BJ (cell line): ENCODE results near the gene ADGRV1. TPM values are rescaled to one million over a fixed set of nuclear protein-coding genes. Genes with fewer than 3 reads are reported as not detected.

Source experiments
- CTCF ChIA-PET: fragments of 350-600 bp; formaldehyde crosslinking; extraction: SDS; loops from one replicate; lab custom pipeline; 2021; ENCODE audit warnings: antibody characterized with exemption, inconsistent platforms; lab: Yijun Ruan, JAX
- POLR2A ChIA-PET: fragments of 300-600 bp; sonication (Branson Sonifier 250); formaldehyde crosslinking; extraction: SDS; loops from one replicate; lab custom pipeline; 2021; ENCODE audit warnings: antibody characterized with exemption; lab: Charles Lee
- DNase-seq: peaks from one replicate; pipeline ENCODE4 v3.0.0-alpha.2; 2011; ENCODE audit warnings: low read depth
- H3K27me3 ChIP-seq: 2 replicates; pipeline ENCODE4 v1.6.0; 2011; ENCODE audit warnings: low read length; ENCODE audit not compliant: control insufficient read depth, insufficient read depth
- H3K36me3 ChIP-seq: 2 replicates; pipeline ENCODE4 v1.5.1; 2011; ENCODE audit warnings: low read length; ENCODE audit not compliant: control insufficient read depth, insufficient read depth
- H3K4me3 ChIP-seq: 2 replicates; pipeline ENCODE4 v1.5.1; 2011; ENCODE audit warnings: low read depth, mild to moderate bottlenecking, control low read depth, low read length
- CTCF ChIP-seq: IDR thresholded peaks from 2 replicates; pipeline ENCODE4 v1.5.1; 2011; ENCODE audit warnings: low read depth, mild to moderate bottlenecking, control low read depth, inconsistent platforms, low read length, moderate library complexity; ENCODE audit not compliant: insufficient read depth
- polyA plus RNA-seq: library from polyadenylated mRNA; depleted of rRNA; stranded (reverse); fragments of >200 nt; gene quantifications from 2 replicates; pipeline ENCODE4 v1.2.3, GENCODE V29; 2011

Gene ADGRV1
- polyA plus RNA-seq, 1 experiment: 0.15 TPM

GRCh38 chr5:91139572-91140200, 581.1 kb downstream of the ADGRV1 start:
- ChIA-PET POLR2A (no interaction called here), CTCF (no interaction called here)
- no peak overlapping the region for H3K4me3 ChIP-seq
- H3K36me3 ChIP-seq: no peaks in the 10 kb centered on the region
- H3K27me3 ChIP-seq: no peaks in the 10 kb centered on the region
- no peak for DNase-seq
- no peak for TF ChIP-seq CTCF

- H3K4me3 ChIP-seq: no peak overlapping the region
- no peaks in the 10 kb centered on the region for H3K27me3 ChIP-seq
- ChIA-PET POLR2A (no interaction called here), CTCF (no interaction called here)
- TF ChIP-seq CTCF: no peak
- no peaks in the 10 kb centered on the region for H3K36me3 ChIP-seq
- no peak for DNase-seq
These were observed 582.1 kb downstream of the ADGRV1 start for GRCh38 chr5:91140657-91141056.

- ChIA-PET CTCF (interaction anchor here (0.9 to 1.3 kb wide), 2 partner anchors 13 to 22 kb away, joined by 3 read pairs; no protein-coding TSS in a partner anchor), POLR2A (no interaction called here)
- Histone ChIP-seq H3K36me3 (no peaks in the 10 kb centered on the region), H3K27me3 (no peaks in the 10 kb centered on the region), H3K4me3 (no peak overlapping the region)
- no peak for TF ChIP-seq CTCF
- DNase-seq: no peak
These were observed 583.0 kb downstream of the ADGRV1 start for GRCh38 chr5:91141642-91142041.

- Histone ChIP-seq H3K27me3 (no peaks in the 10 kb centered on the region), H3K36me3 (no peaks in the 10 kb centered on the region), H3K4me3 (no peak overlapping the region)
- no peak for DNase-seq
- no peak for TF ChIP-seq CTCF
- CTCF ChIA-PET: interaction anchor here (1.3 kb wide), 1 partner anchor 13 kb away, joined by 3 read pairs; no protein-coding TSS in a partner anchor
- POLR2A ChIA-PET: no interaction called here
These were observed 583.8 kb downstream of the ADGRV1 start for GRCh38 chr5:91142386-91142785.

DNA sequence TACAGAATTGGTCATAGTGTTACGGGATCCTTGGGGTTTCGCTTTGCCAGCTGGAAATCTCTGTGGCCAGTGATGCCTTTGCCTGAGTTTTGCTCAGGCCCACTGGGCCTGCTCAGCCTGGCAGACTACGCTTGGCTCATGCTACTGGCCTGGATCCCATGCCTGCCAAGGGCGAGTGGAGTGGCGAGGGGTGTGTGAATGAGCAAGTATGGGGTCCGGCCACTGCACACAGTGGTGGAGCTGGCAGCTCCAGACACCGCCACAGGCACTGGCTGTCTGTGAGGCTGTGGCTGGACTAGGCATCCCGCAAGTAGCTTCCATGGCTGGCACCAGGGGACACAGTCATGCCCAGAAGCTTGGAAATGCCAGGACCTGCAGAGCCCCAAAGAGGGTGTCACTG, 584.2 kb downstream of the ADGRV1 start:
- CTCF ChIA-PET: no interaction called here
- TF ChIP-seq CTCF: no peak
- DNase-seq: no peak

More for the DNA sequence above, 584.2 kb downstream of the ADGRV1 start:
- POLR2A ChIA-PET: no interaction called here
- no peak overlapping the region for H3K4me3 ChIP-seq
- no peaks in the 10 kb centered on the region for H3K27me3 ChIP-seq
- no peaks in the 10 kb centered on the region for H3K36me3 ChIP-seq
